ENCODE results near the gene MC5R.

Gene MC5R

GRCh38 chr18:13823707-13824395 is at the start of gene MC5R:
MC5R (plus strand) TSS chr18:13824149; CDS start chr18:13825766, 1,617 bp downstream.
- DNase-seq (ENCODE audit: low read depth), result peak; percentile 30

DNA sequence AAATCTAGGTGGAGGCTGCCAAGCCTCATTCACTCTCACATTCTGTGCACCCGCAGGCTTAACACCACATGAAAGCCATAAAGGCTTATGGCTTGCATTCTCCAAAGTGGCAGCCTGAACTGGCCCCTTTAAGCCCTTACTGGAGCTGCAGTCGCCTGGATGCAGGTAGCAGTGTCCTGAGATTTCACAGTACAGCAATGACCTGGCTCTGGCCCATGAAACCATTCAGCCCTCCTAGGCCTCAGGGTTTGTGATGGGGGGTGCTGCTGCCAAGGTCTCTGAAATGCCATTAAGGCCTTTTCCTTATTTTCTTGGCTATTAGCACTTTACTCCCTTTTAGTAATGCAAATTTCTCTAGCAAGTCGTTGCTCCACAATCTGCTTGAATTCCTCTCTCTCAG is 48.9 kb upstream of the MC5R start:
- no peak for DNase-seq (ENCODE audit: low read depth)

DNA sequence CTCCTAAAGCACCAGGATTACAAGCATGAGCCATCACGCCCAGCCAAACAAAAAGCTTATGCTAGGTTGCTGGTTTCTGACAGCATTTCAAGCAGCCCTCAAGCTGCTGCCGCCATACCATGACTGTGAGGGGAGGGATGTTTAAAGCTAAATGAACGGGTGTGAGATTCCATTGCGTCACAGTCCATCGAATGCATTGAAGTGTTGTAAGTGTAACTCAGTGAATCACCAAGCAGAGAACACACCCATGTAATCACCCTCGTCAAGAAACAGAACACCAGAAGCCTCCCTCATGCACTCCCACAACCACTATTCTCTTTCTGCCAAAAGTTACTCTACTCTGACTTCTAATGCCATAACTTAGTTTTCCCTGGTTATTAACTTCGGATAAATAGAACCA is 32.8 kb upstream of the MC5R start:
- DNase-seq (ENCODE audit: low read depth), result no peak

DNA sequence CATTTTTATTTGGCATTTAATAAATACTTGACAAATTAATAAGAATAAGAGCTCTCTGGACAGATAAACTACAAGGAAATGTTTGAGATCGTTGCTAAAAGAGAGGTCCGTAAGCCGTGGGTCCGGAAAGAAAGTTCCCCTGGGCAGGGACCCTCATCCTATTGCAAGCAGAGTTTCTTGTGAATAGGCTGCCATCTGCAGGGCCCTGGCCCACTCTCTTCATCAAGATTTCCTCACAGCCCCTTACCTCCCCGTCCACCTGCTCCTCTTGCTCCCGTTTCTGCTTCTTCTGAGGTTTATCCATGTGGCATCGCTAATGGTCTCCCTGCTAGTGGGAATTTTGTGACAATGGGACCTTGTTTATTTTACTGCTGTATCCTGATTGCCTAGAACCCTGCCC is 30.1 kb upstream of the MC5R start:
- no peak for DNase-seq (ENCODE audit: low read depth)

DNA sequence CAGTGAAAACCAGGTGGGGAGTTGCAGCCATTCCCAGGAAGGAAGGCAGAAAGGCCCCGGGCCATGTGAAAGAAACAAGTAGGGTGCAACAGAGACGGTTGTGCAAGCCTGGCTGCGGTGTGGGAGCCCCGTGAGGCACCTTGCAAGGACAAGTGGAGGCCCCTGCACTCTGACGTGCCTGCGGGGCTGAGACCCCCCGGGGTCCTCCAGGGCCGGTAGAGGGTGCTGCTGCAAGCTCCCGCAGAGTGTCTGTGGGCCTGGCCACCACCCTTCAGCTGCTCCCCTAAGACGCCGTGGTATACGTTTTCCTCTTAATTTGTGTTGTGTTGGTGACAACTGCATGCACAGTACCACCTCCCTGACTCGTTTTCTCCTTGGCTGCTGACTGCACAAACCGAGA is 27.4 kb upstream of the MC5R start:
- DNase-seq (ENCODE audit: low read depth), result no peak

- no peak for DNase-seq (ENCODE audit: low read depth)
These were observed 26.8 kb upstream of the MC5R start for GRCh38 chr18:13797157-13797611.

- DNase-seq (ENCODE audit: low read depth), result no peak
These were observed 24.6 kb upstream of the MC5R start for GRCh38 chr18:13799396-13799795.

DNA sequence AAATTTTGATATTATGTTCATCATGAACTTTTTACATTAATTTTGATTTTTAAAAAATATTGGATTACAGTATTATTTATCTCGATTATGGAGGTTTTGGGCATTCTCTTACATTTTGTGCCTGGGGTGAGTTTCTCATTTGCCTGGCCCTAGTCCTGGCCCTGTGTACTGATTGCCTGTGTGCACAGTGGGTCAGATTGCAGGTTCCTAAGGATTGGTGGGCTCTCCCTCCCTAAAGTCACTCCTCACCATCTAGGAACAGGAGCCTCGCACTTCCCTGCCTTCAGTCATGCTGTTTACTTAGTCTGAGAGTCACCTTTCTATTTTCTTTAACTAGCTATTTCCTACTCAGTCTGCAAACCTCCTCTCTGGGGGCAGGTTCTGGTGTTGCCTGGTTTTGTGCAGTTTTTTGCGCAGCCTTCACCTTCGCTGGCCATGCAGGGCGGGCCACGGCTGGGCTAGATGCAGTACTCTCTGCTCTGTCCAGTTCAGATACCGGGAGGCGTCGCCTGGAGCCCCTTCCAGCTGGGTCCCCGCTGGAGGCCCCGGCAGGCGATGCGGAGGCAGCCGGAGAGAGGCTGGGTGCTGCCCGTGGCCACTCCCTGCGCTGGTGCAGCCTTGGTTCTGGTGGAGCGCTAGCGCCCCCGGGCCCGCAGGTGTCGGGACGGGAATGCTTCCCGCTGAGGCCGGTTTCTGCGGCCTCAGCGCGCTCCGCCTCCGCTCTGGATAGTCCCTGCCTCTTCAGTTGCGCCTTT is 23.3 kb upstream of the MC5R start:
- DNase-seq (ENCODE audit: low read depth), result peak; percentile 9

- no peak for DNase-seq (ENCODE audit: low read depth)
These were observed 22.7 kb upstream of the MC5R start for GRCh38 chr18:13801260-13801601.

DNA sequence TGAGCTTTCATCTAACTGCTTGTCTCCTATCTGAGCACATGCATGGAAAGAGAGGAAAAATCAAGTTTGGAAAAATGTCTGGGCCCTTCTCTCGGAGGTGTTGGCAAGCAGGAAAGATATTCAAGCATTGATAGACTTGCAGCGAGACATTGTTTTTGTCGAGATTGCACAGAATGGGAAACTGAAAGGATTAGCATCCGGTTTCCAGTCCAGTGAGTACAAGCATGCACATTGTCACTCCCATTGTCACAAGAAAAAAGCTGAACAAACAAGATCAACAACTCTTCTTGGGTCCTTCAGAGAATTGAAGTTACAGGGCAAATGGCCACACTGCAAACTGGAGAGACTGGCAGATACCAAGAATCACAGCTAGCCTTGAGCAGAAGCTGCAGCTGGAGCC is 19.6 kb upstream of the MC5R start:
- DNase-seq (ENCODE audit: low read depth), result no peak

DNA sequence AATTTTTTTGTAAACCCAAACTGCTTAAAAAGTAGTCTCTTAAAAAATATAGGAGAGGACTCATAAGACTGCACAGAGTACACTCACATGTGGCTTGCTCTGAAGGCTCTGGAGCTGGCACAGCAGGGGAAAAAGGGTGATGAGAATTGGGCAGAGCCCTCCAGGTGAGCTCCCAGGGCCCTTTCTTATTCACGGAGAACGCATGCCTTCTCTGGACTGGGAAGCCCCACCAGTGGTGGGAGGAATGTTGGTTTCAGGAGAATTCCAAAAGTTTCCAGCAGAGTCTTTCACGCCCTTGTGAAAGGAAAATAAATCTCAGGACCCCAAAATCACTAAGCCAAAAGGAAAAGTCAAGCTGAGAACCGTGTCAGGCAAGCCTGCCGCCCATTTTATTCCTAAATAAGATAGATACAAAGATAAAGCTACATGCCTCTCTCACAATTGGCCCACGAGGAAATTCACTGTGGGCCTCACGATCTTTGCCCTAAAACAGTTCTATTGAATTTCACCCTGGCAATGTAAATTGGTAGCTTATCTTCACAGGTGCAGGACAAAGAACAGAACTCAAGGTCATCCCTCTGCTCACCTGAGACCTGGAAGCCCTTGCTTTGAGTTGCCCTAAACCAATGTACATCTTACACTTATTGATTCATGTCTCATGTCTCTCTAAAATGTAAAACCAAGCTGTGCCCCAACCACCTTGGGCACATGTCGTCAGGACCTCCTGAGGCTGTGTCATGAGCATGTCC is 15.5 kb upstream of the MC5R start:
- no peak for DNase-seq (ENCODE audit: low read depth)

- no peak for DNase-seq (ENCODE audit: low read depth)
These were observed 14.9 kb upstream of the MC5R start for GRCh38 chr18:13809043-13809430.

DNA sequence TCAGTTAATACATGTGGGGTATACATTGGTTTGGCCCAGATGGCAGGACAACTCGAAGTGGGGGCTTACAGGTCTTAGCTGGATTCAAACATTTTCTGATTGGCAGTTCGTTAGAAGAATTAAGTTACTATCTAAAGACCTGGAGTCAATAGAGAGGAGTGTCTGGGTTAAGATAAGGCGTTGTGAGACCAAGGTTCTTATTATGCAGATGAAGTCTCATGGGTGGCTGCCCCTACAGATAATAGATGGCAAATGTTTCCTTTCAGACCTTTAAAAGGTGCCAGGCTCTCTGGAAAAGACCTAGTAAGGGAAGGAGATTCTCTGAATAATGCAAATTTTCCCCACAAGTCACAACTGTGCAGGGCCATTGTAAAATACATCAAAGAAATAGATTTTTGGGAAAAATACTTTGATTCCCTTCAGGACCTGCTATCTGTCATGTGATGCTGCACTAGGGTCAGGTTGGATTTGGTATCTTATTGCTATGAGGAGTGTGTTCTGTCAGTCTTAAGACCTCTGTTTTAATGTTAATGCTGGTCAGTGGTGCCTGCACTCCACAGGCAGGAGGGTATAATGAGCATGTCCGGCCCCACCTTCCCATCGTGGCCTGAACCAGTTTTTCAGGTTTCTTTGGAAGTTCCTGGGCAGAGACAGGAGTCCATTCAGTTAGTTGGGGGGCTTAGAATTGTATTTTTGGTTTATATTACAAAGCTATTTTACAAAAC is 14.3 kb upstream of the MC5R start:
- no peak for DNase-seq (ENCODE audit: low read depth)

DNA sequence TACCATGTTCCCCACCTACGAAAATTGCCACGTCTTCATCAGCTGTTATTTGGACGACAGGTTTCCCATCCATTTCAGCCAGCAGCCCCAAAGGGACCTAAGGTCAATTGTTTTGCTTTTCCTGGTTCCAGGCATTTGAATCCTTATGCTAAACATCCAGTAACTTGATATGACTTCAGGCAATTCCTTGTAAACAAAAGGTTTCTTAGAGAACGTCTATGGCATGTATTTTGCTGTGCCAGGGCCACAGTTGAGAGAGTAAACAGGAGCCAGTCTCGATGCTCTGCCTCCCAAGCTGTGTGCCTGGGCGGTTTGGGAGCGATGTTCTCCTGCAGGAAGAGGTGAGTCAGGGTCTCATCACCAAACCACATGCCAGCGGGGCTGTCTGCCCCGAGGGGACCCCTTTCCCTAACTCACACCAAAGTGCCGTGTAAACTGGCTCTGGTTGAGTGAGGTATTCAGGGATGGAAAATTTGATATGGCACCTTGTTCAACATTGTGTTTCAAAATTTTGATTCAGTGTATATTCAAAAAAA is 12.9 kb upstream of the MC5R start:
- DNase-seq (ENCODE audit: low read depth), result no peak

DNA sequence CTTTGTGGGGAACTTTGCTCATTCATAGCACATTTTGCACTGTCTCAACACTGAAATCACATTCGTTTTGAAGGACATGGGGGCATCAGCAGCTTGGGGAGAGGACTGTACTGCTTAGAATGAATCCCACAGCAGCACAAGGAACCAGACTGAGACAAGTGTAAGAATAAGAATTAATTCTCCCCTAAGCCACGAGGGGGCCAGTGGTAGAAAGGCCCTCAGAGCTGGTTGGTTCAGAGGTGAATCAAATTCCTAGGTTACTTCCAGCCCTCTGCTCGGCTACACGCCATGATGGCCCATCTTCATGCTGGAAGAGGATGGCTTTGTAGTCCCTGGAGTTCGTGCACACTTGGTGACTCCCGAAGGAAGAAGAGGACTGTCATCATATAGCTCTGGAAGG is 12.0 kb upstream of the MC5R start:
- no peak for DNase-seq (ENCODE audit: low read depth)

GRCh38 chr18:13813271-13813849 is 10.6 kb upstream of the MC5R start:
- DNase-seq (ENCODE audit: low read depth), result peak; percentile 50

DNA sequence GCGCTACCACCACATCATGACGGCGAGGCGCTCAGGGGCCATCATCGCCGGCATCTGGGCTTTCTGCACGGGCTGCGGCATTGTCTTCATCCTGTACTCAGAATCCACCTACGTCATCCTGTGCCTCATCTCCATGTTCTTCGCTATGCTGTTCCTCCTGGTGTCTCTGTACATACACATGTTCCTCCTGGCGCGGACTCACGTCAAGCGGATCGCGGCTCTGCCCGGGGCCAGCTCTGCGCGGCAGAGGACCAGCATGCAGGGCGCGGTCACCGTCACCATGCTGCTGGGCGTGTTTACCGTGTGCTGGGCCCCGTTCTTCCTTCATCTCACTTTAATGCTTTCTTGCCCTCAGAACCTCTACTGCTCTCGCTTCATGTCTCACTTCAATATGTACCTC is 2.3 kb downstream of the MC5R start:
- DNase-seq (ENCODE audit: low read depth), result no peak

- DNase-seq (ENCODE audit: low read depth), result no peak
These were observed 8.0 kb downstream of the MC5R start for GRCh38 chr18:13831864-13832508.

DNA sequence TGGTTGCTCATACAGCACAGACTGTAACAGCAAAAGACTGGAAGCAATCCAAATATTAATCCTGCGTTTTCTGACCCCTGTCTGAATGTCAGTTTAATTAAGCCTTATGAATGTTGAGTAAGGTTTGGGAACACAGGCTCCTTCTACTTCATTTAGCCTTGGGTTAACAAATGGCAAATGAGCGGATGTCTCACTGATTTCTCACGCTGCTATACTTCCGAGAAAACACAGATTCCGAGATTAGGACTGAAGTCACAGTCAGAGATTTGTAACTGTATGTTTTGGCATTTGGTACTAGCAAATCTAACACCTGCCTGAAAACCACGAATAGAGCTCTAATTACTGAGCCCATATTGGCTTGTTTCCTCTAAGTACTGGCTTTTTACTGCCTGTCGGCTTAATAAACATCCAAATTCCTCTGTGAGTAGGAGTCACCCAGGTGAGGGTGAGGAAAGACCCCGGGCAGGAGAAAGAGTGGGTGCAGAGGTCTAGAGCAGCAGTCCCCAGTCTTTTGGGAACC is 10.6 kb downstream of the MC5R start:
- DNase-seq (ENCODE audit: low read depth), result no peak

GRCh38 chr18:13835202-13835601 is 11.3 kb downstream of the MC5R start:
- DNase-seq (ENCODE audit: low read depth), result no peak

DNA sequence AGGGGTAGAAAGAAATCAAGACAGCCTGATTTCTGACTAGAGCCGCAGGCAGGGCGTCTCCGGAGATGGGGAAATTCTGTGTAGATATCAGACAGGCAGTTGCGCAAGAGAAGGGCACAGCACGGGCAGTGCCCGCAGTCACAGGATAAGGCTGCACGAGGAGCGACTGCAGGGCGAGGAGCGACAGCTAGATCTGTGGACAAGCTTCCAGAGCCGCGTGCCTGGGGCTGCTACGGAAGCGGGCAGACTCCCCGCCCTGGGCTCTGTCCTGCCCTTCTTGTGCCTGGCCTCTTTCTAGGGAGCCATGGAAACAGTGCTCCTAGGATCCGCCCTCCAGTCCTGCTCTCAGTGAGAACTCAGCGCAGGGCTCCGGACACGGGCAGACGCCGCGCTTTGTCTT is 12.6 kb downstream of the MC5R start:
- no peak for DNase-seq (ENCODE audit: low read depth)
